ENCODE measurements around the gene IFT27.
"Not testable (repeated sequence)": the region's sequence is repeated elsewhere in the genome, so short reads cannot be mapped to it uniquely, and the experiment has no call there.

IFT27 gene

DNA sequence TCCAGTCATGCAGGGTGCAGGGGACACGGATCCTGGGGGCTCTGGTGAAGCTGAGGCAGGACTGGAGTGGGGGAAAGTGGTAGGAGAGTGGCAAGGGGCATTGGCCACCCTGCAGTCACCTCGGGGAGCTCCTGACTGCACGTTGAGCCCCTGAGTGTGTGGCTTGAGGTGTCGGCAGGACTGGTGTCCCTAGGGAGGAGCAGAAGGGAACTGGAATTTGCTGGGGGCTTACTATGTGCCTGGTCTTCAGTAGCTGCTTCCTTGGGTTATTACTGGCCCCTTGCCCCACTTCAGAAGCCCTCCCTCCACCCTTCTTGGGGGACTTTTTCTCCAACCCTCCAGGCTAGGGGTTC, 31.5 kb downstream of the IFT27 start:
- no peak for DNase-seq (ENCODE audit: low read depth, low spot score)

DNA sequence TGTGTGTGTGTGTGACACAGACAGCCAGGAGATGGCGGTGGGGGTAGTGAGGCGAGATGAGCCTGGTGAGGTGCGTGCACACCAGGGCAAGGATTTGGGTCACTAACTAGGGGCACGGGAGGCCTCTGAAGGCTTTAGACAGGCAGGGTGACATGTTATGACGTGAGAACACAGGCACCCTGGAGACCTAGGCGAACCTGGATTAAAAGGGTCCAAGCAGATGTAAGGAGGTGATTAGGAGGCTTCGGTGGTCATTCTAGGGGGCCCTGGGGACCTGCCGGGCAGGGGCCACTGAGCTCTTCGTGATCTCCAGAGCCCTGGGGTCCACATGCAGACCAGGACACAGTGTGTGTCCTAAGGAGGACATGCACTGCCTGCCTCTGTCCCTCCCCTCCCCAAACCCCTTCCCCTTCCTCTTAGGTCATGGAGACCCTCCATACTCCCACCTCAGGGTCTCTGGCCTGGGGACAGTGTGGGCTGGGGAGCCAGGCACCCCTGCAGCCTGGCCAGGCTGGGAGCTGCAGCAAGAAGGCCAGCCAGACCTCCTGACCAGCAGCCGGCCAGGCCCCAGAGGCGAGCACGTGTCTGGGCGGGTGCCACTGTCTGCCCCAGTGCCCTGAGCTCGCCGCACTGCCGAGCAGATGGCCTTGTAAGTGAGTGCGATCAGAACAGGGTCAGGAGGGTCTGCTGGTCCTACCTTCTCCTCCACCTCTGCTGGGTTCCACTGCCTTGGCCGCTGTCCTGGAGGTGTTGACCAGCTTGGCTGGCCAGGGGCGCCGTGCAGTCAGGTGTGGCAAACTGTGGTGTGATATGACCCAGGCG, 32.1 kb downstream of the IFT27 start:
- DNase-seq (ENCODE audit: low read depth, low spot score), result no peak

DNA sequence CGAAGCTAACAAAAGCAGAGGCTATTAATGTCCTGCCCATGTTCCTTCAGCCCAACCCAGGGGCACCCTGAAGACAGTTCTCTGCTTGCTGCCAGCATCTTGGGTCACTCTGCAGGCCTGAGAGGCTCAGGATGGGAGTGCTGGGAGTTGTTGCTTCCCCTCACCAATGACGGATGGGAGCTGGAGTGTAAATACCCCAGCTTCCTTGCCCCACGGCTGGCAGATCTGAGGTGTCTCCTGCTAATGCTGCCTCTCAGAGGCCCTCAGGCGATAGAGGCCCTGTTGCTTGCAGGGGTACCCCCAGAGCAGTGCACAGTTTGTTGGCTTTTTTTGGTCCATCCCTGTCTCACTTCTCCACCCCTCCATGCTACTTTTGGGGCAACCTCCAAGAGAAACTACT, 32.9 kb downstream of the IFT27 start:
- DNase-seq (ENCODE audit: low read depth, low spot score), result no peak

DNA sequence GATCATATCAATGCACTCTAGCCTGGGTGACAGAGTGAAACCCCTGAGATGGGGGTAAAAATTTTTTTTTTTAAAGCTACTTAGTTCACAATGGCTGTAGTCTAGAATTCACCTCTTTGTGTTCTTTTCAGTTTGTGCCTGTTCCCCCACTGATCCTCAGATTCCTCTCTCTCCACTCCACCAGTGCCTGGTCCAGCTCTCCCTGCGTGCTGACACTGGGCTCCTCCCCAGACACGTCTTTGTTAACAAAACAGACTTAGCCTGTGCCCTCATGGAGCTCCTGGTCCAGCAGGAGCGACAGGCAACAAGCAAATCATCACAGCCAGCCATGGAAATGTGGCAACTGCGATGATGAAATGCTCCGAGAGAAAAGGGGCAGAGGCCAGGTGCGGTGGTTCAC, 34.0 kb downstream of the IFT27 start:
- no peak for DNase-seq (ENCODE audit: low read depth, low spot score)

DNA sequence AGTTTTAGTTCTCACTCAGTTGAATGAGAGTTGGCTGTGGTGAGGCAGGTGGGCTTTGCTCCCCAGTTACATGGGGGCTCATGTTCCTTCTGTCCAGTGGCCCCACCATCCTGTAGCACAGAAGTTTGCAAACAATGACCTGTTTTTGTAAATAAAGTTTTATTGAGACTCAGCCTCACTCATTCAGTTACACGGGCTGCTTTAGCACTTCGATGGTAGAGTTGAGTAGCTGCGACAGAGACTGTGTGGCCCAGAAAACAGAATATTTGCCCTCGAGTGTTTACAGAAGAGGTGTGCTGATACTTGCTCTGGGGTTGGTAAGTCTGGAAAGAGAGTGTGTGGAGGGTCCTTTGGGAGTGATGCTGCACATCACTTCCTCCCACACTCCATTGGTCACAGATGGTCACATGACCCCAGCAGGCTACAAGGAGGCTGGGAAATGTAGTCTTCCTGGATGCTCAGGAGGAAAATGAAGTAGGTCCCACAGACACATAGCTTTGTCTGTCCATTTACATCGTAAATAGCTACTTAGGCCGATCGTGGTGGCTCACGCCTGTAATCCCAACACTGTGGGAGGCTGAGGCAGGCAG, 34.6 kb downstream of the IFT27 start:
- no peak for DNase-seq (ENCODE audit: low read depth, low spot score)

DNA sequence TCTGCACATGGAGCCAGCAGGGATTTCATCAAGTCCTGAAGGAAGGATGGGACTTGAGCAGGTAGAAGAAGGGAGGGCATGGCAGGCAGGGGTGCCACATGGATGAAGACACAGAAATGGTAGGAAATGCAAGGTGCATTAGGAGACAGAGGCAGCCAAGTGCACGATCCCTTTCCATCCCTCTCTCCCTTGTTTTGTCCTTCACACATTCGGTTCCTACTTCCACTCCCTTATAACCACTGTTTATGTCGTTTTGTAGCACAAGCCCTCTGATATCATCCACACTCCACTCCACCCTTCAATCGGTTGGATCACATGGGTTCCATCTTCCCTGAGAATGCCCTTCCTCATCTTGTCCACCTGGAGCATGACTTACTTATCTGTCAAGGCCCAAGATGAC, 35.2 kb downstream of the IFT27 start:
- no peak for DNase-seq (ENCODE audit: low read depth, low spot score)

DNA sequence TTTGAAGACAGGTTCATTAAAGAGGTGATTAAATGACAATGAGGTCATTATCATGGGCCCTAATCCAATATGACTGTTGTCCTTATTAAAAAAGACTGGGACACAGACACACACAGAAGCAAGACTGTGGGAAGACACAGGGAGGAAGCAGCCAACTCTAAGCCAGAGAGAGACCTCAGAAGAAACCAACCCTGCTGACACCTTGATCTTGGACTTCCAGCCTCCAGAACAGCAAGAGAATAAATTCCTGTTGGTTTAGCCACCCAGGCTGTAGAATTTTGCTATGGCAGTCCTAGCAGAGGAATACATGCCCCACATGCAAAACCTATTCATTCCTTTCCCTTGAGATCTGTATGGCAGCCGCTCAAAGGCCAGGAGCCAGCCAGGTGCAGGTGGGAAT, 36.7 kb downstream of the IFT27 start:
- no peak for DNase-seq (ENCODE audit: low read depth, low spot score)

DNA sequence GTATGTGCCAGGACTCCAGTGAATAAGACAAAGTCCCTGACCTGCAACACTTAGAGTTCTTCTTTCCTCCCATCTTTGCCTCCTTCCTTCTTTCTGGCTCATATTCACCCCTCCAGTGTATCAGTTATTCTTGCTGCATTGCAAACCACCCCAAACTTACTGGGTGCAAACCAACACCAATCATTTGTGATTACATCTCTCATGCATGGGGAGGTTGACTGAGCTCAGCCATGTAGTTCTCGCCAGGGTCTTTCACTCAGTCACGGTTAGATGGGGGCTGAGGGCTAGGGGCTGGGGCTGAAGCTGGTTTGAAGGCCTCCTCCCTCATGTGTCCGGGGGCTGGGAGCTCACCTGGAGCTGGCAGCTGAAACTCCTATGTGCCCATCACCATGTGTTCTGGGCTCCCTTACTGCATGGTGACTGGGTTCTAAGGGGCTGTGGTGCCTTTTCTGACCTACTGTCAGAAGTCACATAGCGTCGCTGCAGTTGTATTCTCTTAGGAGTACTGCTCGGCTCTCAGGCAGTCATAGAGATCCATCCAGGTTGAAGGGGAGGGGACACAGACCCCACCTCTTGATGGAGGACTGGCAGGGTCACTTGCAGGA, 37.4 kb downstream of the IFT27 start:
- DNase-seq (ENCODE audit: low read depth, low spot score), result no peak

DNA sequence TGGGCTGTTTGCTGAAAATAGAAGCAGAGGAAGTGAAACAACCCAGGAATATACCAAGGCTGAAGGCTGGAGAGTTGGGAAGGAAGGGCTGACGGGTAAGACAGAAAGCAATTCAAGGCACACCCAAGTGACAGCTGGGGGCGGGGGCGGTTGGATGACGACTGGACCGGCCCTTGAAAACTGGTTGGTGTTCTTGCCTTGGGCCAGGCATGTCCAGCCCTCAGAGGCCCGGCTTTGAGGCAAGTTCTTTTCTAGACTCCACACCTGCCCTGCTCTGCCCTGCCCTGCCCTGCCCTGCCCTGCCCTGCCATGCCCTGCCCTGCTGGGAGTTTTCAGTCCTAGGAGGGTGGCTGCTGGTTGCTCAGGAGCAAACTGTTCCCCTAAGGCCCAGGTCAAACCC, 38.1 kb downstream of the IFT27 start:
- DNase-seq (ENCODE audit: low read depth, low spot score), result no peak

DNA sequence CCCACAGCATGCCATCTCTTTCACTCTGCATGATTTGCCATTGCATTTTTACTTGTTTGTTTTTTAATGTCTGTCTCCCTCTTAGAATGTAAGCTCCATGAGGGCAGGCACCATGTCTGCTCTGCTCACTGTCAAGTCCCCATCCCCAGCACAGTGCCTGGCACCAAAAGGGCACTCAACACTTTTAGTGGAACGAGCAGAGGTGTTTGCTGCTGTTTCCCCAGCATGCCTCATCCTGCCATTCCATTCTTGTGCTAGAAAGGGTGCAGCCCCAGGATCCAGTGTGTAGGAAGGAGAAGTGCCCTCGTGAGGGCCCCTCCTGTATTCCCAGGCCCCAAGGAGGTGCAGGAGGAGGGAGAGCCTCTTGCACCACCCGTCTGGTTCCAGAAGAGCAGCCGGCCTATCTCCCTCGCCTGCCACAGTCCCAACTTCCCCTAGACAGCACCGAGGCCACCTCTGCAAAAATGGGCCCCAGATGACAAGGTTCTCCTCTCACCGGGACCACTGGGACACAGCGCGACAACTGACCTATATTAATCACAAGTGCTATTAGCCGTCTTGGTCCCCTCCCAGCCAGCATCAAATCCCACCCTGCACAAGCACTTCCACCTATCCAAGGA, 39.1 kb downstream of the IFT27 start:
- no peak for DNase-seq (ENCODE audit: low read depth, low spot score)

DNA sequence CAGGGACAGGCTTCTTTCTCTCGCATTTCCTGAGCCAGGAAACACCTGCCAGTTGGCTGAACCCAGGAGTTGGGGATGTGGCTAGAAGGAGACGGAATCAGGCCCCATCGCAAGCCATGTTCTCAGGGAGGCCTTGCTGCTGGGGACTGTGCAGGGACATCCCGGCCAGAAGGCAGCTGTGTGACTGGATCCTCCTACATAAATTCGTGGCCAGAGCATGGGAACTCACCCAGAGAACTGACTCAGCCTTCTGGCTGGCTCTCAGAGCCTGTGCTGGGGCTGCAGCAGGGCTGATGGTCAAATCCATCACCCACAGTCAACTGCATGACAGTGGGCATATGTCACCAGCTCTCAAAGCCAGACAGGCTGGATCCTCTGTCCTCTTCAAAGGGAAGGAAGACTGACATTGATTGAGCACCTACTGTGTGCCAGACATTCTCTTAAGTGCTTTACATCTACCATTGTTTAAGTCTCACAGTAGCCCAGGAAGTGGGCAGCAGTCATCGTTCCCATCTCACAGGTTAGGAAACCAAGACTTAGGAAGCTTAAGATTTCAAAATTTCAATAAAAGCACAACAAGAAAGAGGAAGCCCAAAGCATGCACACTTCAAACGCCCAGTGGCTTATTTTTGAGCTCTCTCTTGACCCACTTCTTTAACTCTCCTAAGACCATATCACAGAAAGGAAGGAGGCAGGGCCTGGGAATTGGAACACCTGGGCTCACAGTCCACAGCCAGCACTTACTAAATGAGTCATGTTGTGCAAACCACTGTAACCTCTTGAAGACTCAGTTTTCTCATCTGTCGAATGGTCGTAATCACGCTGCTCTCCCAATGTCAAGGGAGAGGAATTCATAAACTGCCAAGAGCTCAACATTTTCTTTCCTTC, 41.5 kb downstream of the IFT27 start:
- DNase-seq (ENCODE audit: low read depth, low spot score), result no peak

DNA sequence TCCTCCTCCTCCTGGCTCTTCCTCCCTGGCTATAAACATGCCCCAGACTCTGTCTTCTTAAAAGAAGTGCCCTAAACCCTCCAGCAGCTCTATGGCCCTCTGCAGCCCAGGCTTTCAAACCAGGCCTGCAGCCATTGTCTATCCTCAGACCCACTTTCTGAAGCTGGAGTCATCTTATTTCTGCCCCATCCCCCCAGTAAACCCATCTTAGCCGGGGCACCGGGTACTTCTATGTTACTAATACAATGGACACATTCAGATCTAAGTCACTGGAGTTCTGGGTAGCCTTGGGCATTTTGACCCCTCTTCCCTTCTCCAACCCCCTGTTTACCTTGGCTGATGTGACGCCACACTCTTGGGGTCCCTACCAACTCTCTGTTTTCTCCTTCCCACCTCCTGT, 42.6 kb downstream of the IFT27 start:
- DNase-seq (ENCODE audit: low read depth, low spot score), result no peak

DNA sequence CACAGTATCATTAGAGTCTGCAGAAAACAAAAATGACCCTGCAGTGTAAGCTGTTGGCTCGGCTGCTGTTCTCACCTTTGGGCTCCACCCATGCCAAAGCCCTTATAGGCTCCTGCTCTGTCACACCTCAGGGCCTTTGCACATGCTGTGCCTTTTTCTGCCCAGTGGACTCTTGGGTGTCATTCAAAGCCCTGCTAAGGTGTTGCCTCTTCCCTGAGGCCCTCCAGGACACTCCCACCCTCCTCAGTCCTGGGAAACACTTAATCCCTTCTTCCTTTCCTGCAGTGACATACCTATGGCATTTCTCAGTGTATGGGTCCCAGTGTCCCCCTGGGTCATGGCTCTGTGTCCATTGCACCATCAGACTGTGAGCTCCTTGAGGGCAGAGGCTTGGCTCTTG, 43.3 kb downstream of the IFT27 start:
- DNase-seq (ENCODE audit: low read depth, low spot score), result no peak

DNA sequence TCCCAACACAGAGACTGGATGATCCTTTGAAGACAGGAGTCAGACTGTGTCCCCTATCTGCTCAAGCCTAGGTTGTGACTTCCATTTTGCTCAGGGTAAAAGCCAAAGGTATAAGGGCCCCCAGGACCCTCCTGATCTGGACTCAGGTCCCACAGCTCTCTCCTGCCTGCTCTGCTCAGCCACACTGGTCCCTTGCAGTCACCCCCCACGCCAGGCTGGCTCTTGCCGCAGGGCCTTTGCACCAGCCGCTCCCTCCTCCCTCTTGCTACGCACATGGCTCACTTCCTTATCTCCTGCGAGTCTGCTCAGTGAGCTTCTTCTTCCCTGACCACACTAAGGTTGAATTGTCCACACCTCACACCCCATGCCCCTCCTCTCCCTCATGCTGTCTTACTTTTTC, 44.0 kb downstream of the IFT27 start:
- no peak for DNase-seq (ENCODE audit: low read depth, low spot score)

DNA sequence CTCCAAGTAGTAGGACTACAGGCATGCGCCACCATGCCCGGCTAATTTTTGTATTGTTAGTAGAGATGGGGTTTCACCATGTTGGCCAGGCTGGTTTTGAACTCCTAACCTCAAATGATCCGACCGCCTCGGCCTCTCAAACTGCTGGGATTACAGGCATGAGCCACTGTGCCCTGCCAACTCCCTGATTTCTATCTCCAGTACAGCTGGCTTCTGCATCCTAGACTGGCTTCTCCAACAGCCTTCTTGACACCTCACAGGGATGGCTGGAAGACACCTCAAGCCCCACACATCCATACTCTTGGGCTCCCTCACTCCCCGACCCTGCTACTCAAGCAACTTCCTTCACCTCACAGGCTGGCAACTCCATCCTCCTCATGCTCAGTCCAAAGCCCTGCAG, 44.6 kb downstream of the IFT27 start:
- DNase-seq (ENCODE audit: low read depth, low spot score), result not testable (repeated sequence)

DNA sequence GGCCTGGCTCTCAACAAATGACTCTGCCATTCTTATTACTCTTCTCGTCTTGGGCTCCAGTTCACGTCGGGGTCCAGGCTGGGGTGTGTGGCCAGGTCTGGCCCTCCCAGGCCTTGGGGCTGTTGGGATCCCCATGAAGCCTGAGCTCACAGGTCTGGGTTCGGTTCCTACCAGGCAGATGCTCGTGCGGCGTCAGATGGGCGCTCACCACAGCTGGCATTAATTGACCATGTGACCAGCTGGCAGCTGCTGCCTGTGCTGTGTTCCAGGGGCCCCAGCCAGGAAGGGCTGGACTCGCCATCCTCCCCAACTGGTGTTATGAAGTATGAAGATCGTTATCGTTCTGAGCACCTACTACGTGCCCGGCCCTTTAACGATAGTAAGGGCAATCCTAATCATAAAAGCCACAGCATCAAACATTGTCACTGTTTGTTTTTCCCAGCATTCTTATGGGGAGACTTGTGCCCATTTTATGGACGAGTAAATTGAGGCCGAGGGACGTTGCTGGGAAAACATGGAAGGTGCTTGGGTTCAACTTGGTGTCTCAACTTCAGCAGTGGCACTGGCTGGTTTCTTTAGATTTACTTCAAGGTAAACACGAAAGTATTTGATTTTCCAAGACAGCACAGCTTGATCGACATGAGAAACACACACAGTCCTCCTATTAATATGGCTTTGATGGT, 45.6 kb downstream of the IFT27 start:
- no peak for DNase-seq (ENCODE audit: low read depth, low spot score)

DNA sequence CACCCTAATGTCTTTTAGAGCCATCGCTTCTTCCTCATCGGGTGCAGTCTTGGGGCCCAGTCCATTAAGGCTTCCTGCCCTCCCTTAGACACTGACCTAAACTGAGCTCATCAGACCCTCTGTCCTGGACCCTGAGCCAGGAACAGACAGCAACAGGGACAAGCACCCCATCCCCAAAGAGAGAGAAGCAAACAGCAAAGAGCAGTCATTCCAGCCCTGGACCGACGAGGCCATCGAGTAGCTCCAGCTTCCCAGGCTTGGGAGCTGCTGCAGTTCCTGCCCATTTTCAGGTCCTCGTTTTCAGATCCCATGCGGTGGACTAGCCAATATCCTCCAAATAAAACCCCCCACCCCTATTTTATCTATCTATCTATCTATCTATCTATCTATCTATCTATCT, 46.6 kb downstream of the IFT27 start:
- DNase-seq (ENCODE audit: low read depth, low spot score), result no peak

DNA sequence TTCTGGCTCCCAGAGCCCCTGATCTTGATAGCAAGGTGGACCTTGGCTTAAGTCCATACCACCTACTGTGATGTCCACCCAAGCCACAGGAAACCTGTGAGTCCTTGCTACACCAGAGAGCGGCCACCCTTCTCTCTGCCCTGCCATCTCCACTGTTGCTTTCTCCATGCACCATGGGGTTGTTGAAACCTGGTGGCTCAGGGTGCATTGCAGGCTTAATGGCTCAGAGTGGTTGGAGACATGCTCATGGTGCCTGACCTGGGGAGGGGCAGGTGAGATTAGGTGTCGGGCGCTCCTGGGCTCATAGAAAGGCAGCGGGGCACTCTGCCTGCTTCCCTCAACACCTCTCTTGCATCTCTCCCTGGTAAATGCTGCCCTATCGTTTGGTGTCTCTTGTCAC, 47.4 kb downstream of the IFT27 start:
- DNase-seq (ENCODE audit: low read depth, low spot score), result no peak

DNA sequence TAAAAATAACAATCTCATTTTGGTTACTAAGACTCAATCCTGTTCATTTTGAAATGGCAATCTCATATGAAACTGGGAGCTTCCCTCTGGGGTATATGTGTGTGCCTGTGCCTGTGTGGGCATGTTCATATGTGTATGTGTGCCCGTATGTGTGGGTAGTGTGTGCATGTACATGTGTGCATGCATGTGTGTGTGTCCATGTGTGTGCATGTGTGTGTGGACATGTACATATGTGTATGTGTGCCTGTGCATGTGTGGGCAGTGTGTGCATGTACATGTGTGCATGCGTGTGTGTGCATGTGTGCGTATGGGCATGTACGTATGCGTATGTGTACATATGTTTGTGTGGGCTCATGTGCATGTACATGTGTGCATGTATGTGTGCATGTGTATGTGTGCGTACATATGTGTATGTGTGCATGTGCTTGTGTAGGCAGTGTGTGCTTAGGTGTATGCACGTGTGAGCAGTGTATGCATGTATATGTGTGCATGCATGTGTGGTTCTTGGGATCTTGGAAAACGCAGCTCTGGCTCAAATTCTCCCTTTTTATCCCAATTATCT, 47.9 kb downstream of the IFT27 start:
- DNase-seq (ENCODE audit: low read depth, low spot score), result no peak

DNA sequence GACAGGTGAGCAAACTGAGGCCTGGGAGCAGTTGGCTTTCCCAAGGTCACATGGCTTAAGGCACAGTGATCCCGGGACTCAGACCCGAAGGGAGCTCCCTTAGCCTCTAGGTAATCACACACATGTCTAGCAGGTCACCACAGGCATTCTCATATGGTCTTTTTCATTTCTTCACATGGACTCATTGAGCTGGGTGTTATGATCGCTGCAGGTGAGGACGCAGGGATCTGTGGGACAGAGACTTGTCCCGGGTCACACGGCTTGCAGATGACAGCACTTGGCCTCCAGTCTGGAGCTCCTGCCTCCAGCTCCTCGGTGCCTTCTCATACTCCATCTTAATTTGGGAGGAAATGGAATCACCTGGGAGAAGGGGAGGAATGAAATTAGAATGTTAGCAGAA, 48.8 kb downstream of the IFT27 start:
- DNase-seq (ENCODE audit: low read depth, low spot score), result no peak

DNA sequence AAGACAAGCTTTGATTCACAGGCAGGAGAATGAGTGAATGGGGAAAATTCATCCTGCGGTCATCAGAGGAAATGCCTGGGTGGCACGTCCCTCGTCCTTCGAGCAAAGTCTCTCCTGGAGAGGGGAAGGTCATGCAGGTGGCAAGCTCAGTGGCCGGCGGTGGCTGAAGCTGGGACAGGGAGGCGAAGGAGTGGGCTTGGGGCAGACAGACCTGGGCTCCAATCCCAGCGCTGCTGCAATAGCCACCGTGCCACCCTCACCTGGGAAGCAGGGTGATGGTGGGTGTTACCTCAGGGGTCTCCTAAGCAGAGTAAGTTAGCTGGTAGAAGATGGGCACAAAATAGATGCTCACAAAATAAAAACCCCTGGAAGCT, 49.9 kb downstream of the IFT27 start:
- no peak for DNase-seq (ENCODE audit: low read depth, low spot score)
